Activated CD4-positive, alpha-beta T cell treated with anti-CD3 and anti-CD28 coated beads, Interleukin-2, amount 10 ng/mL, durations not matched to agents 24 days and 14 days (primary cell): ENCODE data around the gene TH. TPM values are rescaled to one million over a fixed set of nuclear protein-coding genes. Genes with fewer than 3 reads are reported as not detected.
A peak's percentile ranks its signal among the peaks of the same experiment; 100 is the strongest.

Experiments
- DNase-seq: peaks from one replicate; pipeline ENCODE4 v3.0.0; 2022
- H3K27ac Mint-ChIP-seq: one replicate; pipeline ENCODE4 v1.8.0; 2022; ENCODE audit warnings: mild to moderate bottlenecking, mixed read lengths
- H3K27me3 Mint-ChIP-seq: one replicate; pipeline ENCODE4 v1.8.0; 2022; ENCODE audit warnings: mixed read lengths
- H3K36me3 Mint-ChIP-seq: one replicate; pipeline ENCODE4 v1.8.0; 2022; ENCODE audit warnings: low read depth, mild to moderate bottlenecking, mixed read lengths
- H3K4me1 Mint-ChIP-seq: one replicate; pipeline ENCODE4 v1.8.0; 2021; ENCODE audit warnings: mixed read lengths
- H3K4me3 Mint-ChIP-seq: one replicate; pipeline ENCODE4 v1.8.0; 2022; ENCODE audit warnings: mild to moderate bottlenecking, moderate library complexity, mixed read lengths
- H3K9me3 Mint-ChIP-seq: one replicate; pipeline ENCODE4 v1.8.0; 2021; ENCODE audit warnings: mixed read lengths
- intact Hi-C: fragments of 100-400 bp; cut with micrococcal nuclease; formaldehyde crosslinking; loops from one replicate; pipeline ENCODE4 v1.15.1; 2023
- total RNA-seq: library from RNA; stranded (reverse); gene quantifications from 2 replicates; pipeline ENCODE4 v1.2.3, GENCODE V29; 2022

The TH gene
- total RNA-seq, 1 donor from 2014 or later = not detected

DNA sequence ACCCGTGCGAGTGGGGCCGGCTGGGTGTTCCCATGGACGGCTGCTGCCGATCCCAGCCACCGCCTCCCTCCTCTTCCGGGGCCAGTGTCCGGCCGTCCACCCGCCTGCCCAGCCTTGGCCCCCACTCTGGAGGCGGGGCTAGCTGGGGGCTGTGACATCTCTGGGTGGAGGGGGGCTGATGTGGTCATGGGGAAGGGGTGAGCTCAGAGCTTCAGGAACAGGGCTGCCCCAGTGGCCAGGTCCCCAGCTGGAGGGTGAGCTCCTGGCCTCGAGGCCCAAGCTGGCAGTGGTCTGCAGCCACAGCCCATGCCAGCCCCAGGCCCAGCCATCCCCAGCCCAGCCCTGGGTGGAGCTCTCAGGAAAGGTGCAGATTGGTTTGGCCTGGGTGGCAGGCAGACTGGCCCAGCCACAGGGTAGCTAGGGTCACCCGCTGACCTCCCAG is 13.3 kb downstream of the TH start:
- no peak for DNase-seq
- intact Hi-C loops = no loop called here
- Mint-ChIP-seq H3K4me1 (no peaks in the 10 kb centered on the region), H3K27me3 (no peaks in the 10 kb centered on the region), H3K36me3 (no peaks in the 10 kb centered on the region), H3K9me3 (no peaks in the 10 kb centered on the region), H3K4me3 (no peak overlapping the region), H3K27ac (no peak overlapping the region)

DNA sequence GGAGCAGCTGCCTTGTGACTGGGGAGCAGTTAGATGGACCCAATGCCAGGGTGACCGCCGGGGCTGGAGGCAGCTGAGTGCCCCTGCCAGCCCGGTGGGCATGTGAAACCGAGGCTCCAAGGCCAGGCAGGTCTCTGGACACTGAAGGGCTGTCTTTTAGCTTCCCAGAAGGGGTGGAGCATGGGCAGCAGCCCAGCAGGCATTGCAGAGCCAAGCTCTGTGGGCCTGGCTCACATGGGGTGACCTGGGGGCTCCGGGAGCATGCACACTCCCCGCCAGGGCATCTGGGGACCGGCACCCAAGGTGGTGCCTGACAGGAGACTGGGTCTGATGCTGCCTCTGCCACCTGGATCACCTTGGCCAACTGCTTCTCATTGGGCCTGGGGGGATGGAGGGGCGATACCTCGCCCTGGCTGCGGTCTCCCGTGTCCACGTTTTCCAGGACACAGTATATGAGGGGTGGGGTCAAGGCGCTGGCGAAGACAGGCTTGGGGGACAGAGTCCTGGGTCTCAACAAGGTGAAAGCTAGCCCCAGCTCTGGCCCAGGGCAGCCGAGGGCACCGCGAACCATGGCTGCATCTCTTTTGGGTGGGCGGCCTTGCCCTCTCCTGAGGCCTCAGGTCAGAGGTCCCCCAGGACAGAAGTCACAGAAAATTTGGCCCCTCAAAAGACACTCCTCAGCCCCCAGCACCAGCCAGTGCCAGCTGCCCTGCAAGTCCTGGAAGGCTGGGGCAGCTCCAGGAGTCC is 14.1 kb downstream of the TH start:
- no peaks in the 10 kb centered on the region for H3K9me3 Mint-ChIP-seq
- H3K27ac Mint-ChIP-seq = no peak overlapping the region
- no peaks in the 10 kb centered on the region for H3K36me3 Mint-ChIP-seq
- no peaks in the 10 kb centered on the region for H3K4me1 Mint-ChIP-seq
- no peaks in the 10 kb centered on the region for H3K27me3 Mint-ChIP-seq
- no peak overlapping the region for H3K4me3 Mint-ChIP-seq
- no peak for DNase-seq
- intact Hi-C loops = no loop called here

DNA sequence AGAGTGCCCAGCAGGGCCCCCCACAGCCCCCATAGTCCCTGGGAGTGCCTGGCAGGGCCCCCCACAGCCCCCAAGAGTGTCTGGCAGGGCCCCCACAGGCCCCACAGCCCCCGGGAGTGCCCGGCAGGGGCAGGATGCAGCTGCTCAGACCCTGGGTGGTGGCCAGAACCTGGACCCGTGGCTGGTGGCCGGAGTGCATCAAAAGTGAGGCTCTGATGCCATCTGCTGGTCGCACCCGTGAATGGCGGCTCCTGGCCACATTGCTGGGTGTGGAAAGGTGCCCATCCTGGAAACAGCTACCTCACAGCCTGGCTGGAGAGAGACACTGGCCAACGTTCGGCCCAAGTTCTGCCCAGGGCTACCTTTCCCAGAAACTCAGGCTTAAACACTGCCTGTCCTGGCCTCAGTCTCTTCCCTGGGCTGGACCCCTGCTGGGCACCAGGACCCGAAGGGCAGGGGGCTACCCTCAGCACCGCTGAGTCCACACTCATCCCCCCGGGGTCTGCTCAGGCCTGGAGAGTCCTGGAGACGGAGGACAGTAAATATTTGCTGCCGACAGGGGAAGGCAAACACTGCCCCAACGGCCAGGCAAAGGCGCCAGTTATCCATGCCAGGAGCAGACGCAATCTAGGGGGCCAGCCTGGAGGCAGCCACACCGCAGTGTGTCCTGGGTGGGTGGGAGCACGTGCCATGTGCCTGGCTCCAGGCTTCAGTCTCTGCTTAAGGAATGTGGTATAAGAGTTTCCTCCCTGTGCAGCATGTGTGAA is 15.0 kb downstream of the TH start:
- Mint-ChIP-seq H3K27me3 (no peaks in the 10 kb centered on the region), H3K4me1 (peaks cover 3% of the 10 kb centered on the region), H3K4me3 (no peak overlapping the region), H3K27ac (no peak overlapping the region), H3K36me3 (no peaks in the 10 kb centered on the region), H3K9me3 (no peaks in the 10 kb centered on the region)
- peak; percentile 89 for DNase-seq
- intact Hi-C loops = no loop called here

DNA sequence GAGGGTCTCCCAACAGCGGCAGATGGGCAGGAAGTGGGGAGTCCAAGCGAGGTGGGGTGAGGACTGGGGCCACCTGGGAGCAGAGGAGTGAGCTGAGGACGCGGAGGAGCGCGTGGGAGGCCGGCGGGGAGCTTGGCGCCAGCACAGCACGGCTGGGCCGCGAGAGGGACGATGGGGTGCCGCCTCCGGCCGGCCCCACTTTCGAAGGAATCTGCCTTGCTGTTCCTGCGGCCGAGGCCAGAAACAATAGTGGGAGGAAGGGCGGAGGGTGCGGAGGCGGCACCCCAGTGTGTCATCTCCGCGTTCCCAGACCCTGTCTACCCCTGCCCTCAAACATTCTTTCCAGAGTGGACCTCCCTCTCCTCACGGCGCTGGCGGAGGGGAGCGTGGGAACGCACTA is 16.1 kb downstream of the TH start:
- no peaks in the 10 kb centered on the region for H3K36me3 Mint-ChIP-seq
- H3K9me3 Mint-ChIP-seq = no peaks in the 10 kb centered on the region
- intact Hi-C loops = no loop called here
- peaks cover 3% of the 10 kb centered on the region for H3K4me1 Mint-ChIP-seq
- no peak overlapping the region for H3K4me3 Mint-ChIP-seq
- no peak for DNase-seq
- no peak overlapping the region for H3K27ac Mint-ChIP-seq
- H3K27me3 Mint-ChIP-seq = peaks cover 6% of the 10 kb centered on the region

DNA sequence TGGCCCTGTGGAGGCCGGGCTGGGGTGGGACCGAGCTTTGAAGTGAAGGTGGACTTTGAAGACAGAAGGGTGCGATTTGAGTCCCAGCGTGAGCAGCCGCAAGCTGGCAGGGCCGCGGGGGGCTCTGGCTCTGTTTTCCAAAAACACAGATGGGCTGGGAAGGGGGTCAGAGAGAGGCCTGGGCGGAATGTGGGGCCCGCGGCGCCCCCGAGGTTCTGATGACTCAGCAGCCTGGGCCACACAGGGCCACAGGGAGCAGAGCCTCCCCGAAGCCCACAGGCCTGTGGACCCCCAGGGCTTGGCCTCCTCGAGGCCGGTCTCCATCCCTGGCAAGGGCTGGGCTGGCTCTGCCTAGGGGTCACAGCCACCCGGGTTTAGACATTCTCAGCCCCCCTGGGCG is 16.7 kb downstream of the TH start:
- no peak for DNase-seq
- Mint-ChIP-seq H3K27ac (no peak overlapping the region), H3K36me3 (no peaks in the 10 kb centered on the region), H3K27me3 (peaks cover 10% of the 10 kb centered on the region), H3K4me3 (no peak overlapping the region), H3K4me1 (peaks cover 3% of the 10 kb centered on the region), H3K9me3 (no peaks in the 10 kb centered on the region)
- intact Hi-C loops = loop anchor here (5.0 kb wide), 1 partner anchor 273 kb away; no protein-coding TSS in a partner anchor

DNA sequence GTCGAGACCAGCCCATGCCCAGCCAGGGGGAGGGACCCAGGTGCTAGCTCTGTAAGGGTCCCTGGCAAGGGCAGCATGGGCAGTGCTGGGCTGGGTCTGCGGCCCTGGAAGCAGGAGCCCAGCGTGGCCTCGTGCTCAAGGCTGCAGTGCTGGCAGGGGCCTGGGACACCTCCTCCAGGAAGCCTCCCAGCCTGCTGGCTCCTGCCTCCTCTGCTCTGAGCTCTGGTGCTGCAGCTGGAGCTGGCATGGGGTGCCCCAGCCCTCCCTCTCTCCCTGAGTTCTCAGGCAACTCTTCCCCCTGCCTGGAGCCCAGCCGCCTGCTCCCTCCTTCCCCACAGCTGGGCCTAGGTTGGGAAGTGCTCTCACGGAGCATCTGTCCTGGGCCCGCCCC is 17.4 kb downstream of the TH start:
- Mint-ChIP-seq H3K9me3 (no peaks in the 10 kb centered on the region), H3K4me1 (peaks cover 3% of the 10 kb centered on the region), H3K27me3 (peaks cover 12% of the 10 kb centered on the region), H3K4me3 (no peak overlapping the region), H3K27ac (no peak overlapping the region), H3K36me3 (no peaks in the 10 kb centered on the region)
- no peak for DNase-seq
- intact Hi-C loops = loop anchor here (5.0 kb wide), 1 partner anchor 272 kb away; no protein-coding TSS in a partner anchor

DNA sequence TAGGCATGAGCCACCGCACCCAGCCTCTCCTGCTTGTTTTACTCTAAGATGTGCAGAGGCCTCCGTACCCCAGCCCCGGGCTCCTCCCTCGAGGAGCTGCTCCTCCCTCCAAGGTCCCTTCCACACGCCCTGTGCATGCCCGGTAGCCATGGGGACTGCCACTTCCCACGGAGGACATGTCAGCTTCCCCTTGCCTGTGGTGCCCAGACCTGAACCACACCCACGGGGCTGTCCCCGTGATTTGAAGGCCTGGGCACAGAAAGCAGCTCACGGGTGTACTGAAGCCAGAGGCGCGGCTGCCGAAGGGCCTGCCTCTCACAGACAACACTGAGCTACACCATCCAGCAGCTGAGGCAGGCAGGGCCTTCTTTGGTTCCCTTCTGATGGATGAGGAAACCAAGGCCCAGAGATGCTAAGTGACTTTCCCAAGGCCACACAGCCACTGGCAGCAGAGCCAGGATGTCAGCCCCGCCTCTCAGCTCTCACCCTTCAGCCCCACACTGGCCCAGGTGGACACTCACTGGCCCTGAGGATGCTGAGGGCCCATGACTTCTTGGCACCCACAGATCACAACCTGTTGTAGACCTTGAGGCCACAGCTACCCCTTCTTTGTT is 17.9 kb downstream of the TH start:
- Mint-ChIP-seq H3K4me1 (peaks cover 3% of the 10 kb centered on the region), H3K4me3 (no peak overlapping the region), H3K27me3 (peaks cover 17% of the 10 kb centered on the region)

DNA sequence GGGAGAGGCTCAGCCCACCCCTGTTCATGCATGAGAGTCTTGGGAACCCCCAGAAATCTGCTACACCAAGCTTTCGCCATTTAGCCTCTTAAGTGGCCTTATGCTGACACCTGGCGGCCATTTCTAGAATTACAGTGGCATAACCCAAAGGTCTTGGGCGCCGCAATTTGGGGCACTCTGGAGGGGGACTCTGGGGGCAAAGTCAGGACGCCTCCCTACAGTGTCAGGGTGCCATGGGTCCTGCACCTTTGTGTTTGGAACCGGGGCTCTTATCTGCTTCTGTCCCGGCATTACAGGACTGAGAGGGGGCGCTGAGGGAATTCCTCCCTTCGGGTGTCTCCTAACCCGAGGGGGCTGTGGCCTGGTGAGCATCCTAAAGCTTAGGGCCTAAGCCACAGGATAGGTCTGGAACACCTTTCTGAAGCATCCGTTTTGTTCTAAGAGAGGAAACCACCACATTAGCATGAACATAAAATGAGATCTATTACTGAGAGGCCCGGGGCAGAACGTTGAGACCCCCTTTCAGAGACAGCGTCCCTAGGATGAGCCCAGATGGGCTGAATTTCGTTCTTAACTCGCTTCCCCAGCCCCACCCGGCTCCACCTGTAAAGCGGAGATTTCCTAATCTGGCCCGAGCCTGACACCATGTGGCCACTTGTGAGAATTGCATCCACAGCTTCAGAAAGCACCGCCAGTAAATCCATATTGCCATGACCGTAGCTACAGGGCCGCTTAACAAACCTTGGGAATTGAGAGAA is 19.9 kb downstream of the TH start:
- Mint-ChIP-seq H3K9me3 (no peaks in the 10 kb centered on the region), H3K4me3 (no peak overlapping the region), H3K27me3 (peaks cover 32% of the 10 kb centered on the region)

More for the DNA sequence above, 17.9 kb downstream of the TH start:
- DNase-seq = no peak
- intact Hi-C loops = loop anchor here (5.0 kb wide), 1 partner anchor 271 kb away; no protein-coding TSS in a partner anchor
- H3K36me3 Mint-ChIP-seq = no peaks in the 10 kb centered on the region
- no peak overlapping the region for H3K27ac Mint-ChIP-seq
- no peaks in the 10 kb centered on the region for H3K9me3 Mint-ChIP-seq

DNA sequence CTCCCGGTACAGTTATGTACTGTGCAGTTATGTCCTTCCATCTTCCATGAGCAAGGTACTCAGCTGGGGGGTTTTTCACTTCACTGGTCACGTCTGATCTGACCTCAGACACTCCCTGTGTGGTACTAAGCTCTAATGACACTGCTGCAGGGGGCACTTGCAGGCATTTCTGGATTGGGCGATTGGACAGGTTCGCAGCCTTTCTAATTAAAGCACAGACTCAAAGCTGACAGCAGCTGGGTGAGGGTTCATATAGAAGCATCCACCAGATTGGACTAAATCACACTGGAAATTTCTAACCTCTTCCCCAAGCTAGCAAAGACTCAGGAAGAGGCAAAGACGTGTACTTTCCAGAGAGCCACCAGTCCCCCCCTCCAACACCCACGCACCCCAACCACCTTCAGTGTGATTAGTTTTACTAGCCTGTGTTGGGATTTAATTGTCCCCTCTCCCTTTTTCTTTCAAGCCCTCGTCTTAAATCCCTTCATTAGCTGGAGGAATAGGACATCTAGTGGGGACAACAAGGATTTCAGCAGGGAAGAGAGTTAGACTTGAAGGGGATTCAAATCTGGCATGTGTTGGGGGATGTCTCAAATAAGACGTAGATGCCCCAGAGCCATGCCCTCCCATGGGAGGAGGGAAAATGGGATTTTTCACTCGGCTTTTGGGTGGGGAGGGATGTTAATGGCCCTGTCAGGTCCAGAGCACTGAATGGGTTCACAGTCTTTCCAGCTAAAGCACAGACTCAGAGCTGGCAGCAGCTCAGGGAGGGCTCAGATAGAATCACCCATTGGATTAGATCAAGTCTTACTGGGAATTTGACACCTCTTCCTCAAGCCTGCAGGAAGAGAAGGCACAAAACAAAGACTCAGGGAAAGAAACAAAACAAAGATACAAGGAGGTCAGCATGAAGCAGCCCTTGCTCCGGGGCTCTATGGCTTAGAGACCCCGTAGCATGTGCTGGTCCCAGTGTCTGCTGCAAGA is 21.5 kb downstream of the TH start:
- H3K9me3 Mint-ChIP-seq = no peaks in the 10 kb centered on the region
- H3K4me3 Mint-ChIP-seq = no peak overlapping the region
- DNase-seq = no peak
- H3K27ac Mint-ChIP-seq = no peak overlapping the region
- H3K36me3 Mint-ChIP-seq = no peaks in the 10 kb centered on the region
- intact Hi-C loops = loop anchor here (2.0 to 5.0 kb wide), 2 partner anchors 73 to 268 kb away; no protein-coding TSS in a partner anchor
- peaks cover 46% of the 10 kb centered on the region for H3K27me3 Mint-ChIP-seq
- peaks cover 3% of the 10 kb centered on the region for H3K4me1 Mint-ChIP-seq

More for the DNA sequence above, 19.9 kb downstream of the TH start:
- intact Hi-C loops = loop anchor here (1.0 to 5.0 kb wide), 3 partner anchors 75 to 500 kb away; no protein-coding TSS in a partner anchor
- no peaks in the 10 kb centered on the region for H3K36me3 Mint-ChIP-seq
- no peak overlapping the region for H3K27ac Mint-ChIP-seq
- DNase-seq = peak; percentile 92
- H3K4me1 Mint-ChIP-seq = peaks cover 3% of the 10 kb centered on the region

DNA sequence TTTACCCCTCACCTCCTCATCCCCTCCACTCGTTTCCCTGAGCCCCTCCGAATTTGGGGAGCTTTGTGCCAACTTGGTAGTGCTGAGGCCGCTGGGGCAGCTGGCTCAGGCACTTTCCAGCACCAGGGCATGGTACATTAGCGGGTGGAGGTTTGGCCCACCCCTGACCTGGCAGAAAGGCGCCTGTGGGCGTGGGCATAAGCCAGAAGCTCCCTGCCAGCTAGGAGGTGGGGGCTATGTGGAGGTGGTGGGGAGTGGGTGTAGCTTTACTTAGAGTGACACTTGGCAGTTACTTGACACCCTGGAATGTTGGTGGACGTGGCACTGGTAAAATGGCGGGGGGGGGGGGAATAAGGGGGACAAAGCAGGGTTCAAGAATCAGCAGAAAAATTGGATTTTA is 22.2 kb downstream of the TH start:
- Mint-ChIP-seq H3K9me3 (no peaks in the 10 kb centered on the region), H3K4me1 (peaks cover 3% of the 10 kb centered on the region), H3K27me3 (peaks cover 51% of the 10 kb centered on the region), H3K36me3 (no peaks in the 10 kb centered on the region), H3K4me3 (no peak overlapping the region), H3K27ac (no peak overlapping the region)
- DNase-seq = no peak
- intact Hi-C loops = no loop called here

DNA sequence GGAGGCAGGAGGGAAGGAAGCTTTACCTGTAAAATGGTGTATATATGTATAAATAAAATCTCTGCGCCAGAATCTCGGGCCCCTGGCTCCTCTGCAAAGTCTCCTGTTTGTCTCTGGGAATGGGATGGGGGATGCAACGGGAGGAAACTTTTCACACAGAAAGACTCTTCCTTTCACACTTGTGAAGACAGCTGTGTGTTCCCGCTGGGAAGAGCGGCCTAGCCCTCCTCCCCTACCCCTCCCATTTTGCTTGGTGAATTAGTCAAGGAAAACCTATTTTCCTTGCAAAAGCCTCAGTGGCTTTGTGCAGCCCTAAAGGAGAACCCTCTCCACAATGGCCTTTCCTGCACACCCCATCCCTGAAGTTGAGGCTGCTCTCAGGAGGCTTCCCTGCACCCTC is 23.0 kb downstream of the TH start:
- Mint-ChIP-seq H3K4me3 (no peak overlapping the region), H3K27me3 (peaks cover 53% of the 10 kb centered on the region), H3K27ac (no peak overlapping the region), H3K4me1 (peaks cover 4% of the 10 kb centered on the region), H3K9me3 (no peaks in the 10 kb centered on the region), H3K36me3 (no peaks in the 10 kb centered on the region)
- no peak for DNase-seq
- intact Hi-C loops = no loop called here

DNA sequence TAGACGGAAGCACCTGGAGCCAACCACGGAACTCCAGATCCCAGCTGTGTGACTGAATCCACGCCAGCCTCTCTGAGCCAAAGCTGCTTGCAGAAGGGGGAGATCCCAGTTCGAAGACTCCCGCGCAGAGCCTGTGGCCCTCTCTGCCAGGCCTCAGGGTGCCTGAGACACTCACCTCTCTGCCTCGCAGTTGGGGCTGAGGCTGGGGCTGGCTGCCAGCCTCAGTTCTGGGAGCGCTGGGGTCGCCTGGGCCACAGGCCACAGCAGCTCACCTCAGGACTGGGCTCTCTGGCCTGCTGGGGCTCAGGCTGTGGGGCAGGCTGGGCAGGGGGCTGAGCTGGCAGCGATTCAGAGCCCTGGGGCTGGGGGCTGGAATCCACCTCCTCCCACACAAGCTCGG is 24.2 kb downstream of the TH start:
- H3K4me3 Mint-ChIP-seq = no peak overlapping the region
- DNase-seq = no peak
- no peaks in the 10 kb centered on the region for H3K9me3 Mint-ChIP-seq
- peaks cover 64% of the 10 kb centered on the region for H3K27me3 Mint-ChIP-seq
- no peak overlapping the region for H3K27ac Mint-ChIP-seq
- H3K4me1 Mint-ChIP-seq = peaks cover 13% of the 10 kb centered on the region
- intact Hi-C loops = no loop called here
- H3K36me3 Mint-ChIP-seq = no peaks in the 10 kb centered on the region
